ENCODE data around the gene CACHD1. TPM values are rescaled to one million over a fixed set of nuclear protein-coding genes. Genes with fewer than 3 reads are reported as not detected.
A peak's percentile ranks its signal among the peaks of the same experiment; 100 is the strongest.

Gene CACHD1
- total and polyA plus RNA-seq, 8 donors: 2.9 to 7.1 (median 5.2) TPM

DNA sequence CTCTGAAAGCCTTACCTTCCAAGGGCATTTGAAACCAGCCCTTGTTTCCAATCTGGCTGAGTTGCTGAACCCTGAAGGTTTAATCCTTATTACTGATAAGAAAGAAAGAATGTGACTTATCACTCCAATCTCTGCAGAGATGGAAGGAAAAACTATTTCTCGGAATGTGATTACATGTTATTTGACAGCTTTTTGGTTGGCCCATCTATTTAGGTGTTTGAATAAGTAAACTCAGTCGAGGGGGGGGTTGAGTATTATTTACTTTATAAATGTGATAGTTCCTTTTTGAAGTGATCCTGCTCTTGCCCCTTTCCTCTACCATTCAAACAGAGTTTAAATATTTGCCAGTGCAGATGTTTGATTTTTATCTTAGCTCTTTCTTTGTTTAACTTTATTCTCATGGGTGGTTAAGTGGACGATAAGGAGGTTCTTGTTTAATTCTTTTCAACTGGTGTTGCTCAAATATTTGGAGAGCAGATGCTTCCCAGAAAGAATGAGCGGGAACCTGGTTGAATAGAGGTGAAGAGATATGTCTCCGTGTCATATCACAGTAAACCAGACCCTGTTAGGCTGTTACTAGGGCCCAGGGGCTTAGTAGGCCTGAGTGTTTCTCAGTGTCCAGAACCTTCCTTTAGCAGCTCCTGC lies 126.1 kb downstream of the CACHD1 start:
- intact Hi-C loops (cut with DNase I): no loop called here
- ATAC-seq (peak in 3 of 4 donors; percentile 24 to 54 (median 30)), DNase-seq (no peak), FAIRE-seq (no peak)
- Histone ChIP-seq H3K27me3 (no peaks in the 10 kb centered on the region), H3K9me3 (no peaks in the 10 kb centered on the region), H3K27ac (peak overlapping the region in 2 of 4 donors; percentile 4 to 45), H3K4me1 (peaks cover 0 to 21% (median 10%) of the 10 kb centered on the region in 3 donors), H3K4me3 (no peak overlapping the region), H3K36me3 (no peaks in the 10 kb centered on the region)
- TF ChIP-seq CTCF (IDR thresholded peaks at IDR 0.05): no peak
- 33% methylated on average over 5 of the region's 5 CpGs for WGBS, 2 donors

- Histone ChIP-seq H3K4me3 (no peak overlapping the region), H3K36me3 (no peaks in the 10 kb centered on the region), H3K27me3 (no peaks in the 10 kb centered on the region), H3K27ac (no peak overlapping the region), H3K4me1 (peaks cover 0 to 21% (median 10%) of the 10 kb centered on the region in 3 donors), H3K9me3 (no peaks in the 10 kb centered on the region)
- intact Hi-C loops (cut with DNase I): no loop called here
- no peak for TF ChIP-seq CTCF (IDR thresholded peaks at IDR 0.05)
- ATAC-seq (no peak), DNase-seq (no peak), FAIRE-seq (no peak)
- 64 to 67% methylated on average over 4 of the region's 4 CpGs for WGBS, 2 donors
Observed at GRCh38 chr1:64597113-64597512, 127.2 kb downstream of the CACHD1 start.

GRCh38 chr1:64598100-64598571 lies 128.2 kb downstream of the CACHD1 start:
- DNase-seq: no peak
- intact Hi-C loops (cut with DNase I): no loop called here
- no peak for FAIRE-seq
- WGBS, 2 donors: 65% methylated on average over 8 of the region's 8 CpGs
- ATAC-seq: peak in 3 of 4 donors; percentile 35 to 42 (median 40)
- Histone ChIP-seq H3K27me3 (no peaks in the 10 kb centered on the region), H3K4me1 (peaks cover 0 to 21% (median 10%) of the 10 kb centered on the region in 3 donors), H3K27ac (peak overlapping the region in 1 of 4 donors; percentile 4), H3K9me3 (no peaks in the 10 kb centered on the region), H3K4me3 (no peak overlapping the region), H3K36me3 (no peaks in the 10 kb centered on the region)
- TF ChIP-seq CTCF (IDR thresholded peaks at IDR 0.05): no peak

DNA sequence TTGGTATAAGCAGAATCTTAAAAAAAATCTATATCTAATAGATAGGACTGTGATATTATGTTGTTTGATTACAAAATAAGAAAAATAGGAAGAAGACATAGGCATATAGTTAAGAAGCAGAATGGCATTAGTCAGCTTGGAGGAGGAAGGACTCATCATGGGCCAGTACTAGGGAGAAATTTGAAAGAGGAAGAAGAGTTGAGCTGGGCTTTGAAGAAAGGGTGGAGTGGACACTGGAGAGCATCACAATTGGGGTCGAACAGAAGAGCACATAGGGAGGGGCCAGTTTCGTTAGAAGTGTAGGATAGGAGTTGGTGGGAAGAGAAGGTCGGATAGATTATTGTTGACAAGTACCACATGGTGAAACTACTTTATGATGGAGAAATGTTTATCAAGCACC lies 129.3 kb downstream of the CACHD1 start:
- no peak for TF ChIP-seq CTCF (IDR thresholded peaks at IDR 0.05)

DNA sequence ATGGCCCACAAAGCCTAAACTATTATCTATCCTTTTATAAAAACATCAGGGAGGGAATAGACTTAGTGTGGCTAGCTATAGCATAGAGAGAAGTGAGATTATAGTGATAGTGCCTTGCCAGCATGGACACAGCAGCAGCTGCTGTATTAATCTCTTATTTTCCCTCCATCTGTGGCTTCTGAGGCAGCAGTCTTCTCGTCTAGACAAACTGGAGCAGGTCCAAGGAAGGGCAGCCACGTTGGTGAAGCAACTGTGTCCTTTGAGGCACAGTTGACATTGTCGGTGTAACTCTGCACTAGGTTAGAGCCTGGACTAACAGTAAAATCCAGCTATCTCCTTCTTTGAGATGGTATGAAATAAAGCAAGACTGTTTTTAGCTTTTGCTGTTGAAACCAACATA lies 131.3 kb downstream of the CACHD1 start:
- no peak overlapping the region for H3K4me3 ChIP-seq
- FAIRE-seq (no peak), DNase-seq (no peak), ATAC-seq (no peak)
- no peaks in the 10 kb centered on the region for H3K36me3 ChIP-seq
- H3K27me3 ChIP-seq: no peaks in the 10 kb centered on the region
- intact Hi-C loops (cut with DNase I): no loop called here
- no peaks in the 10 kb centered on the region for H3K9me3 ChIP-seq
- no peak overlapping the region for H3K27ac ChIP-seq
- TF ChIP-seq CTCF (IDR thresholded peaks at IDR 0.05): no peak
- WGBS, 2 donors: 43 to 51% methylated on average over 3 of the region's 3 CpGs
- peaks cover 0 to 12% (median 2%) of the 10 kb centered on the region in 3 donors for H3K4me1 ChIP-seq

More for the DNA sequence above, 129.3 kb downstream of the CACHD1 start:
- no peaks in the 10 kb centered on the region for H3K9me3 ChIP-seq
- no peak overlapping the region for H3K27ac ChIP-seq
- H3K27me3 ChIP-seq: no peaks in the 10 kb centered on the region
- intact Hi-C loops (cut with DNase I): no loop called here
- no peaks in the 10 kb centered on the region for H3K36me3 ChIP-seq
- 84 to 87% methylated on average over 3 of the region's 3 CpGs for WGBS, 2 donors
- H3K4me1 ChIP-seq: peaks cover 0 to 21% (median 9%) of the 10 kb centered on the region in 3 donors
- H3K4me3 ChIP-seq: no peak overlapping the region
- ATAC-seq (no peak), FAIRE-seq (no peak), DNase-seq (no peak)
